Measurements from ENCODE around the gene TMEM222. TPM values are rescaled to one million over a fixed set of nuclear protein-coding genes. Genes with fewer than 3 reads are reported as not detected.

The TMEM222 gene
- total RNA-seq, 1 donor from 2014 or later = 19.4 TPM

DNA sequence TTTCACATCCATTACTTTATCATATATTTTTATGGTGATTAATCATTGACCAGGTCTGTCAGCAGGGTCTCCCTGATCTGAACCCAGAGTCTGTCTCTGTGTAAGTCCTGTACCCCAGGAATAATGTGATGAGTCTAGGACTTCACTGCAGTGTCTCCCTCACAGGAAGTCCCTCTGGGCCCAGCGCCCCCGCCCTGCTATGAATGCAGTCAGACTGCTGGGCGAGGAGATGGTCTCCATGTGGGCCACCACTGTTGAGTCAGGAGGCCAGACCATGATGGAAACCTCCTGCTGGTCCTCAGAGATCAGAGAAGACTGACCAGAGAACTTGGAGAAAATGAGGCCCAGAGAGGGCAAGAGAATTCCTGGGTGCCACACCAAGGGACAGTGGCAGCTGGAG, 9.5 kb downstream of the TMEM222 start:
- peak overlapping the region; percentile 68 for H3K27ac ChIP-seq (replicated peaks)

DNA sequence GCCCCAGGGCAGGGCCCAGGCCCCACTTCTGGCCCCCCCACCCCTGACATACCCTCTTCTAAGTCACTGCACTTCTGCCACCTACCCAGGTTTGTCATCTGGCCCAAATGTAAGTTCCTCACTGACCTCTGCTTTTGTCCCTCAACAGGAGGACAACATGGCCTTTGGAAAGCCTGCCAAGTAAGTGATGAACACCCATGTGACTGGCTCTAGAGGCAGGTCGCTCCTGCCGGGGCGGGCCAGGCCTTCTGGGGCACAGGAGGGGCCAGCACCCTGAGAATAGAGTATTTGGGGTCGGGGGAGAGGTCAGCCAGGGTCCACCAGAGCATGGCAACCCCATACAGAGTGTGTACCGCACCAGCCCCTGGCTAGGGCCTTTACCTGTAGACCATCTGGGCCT, 10.0 kb downstream of the TMEM222 start:
- TF ChIP-seq, protein P1, sequence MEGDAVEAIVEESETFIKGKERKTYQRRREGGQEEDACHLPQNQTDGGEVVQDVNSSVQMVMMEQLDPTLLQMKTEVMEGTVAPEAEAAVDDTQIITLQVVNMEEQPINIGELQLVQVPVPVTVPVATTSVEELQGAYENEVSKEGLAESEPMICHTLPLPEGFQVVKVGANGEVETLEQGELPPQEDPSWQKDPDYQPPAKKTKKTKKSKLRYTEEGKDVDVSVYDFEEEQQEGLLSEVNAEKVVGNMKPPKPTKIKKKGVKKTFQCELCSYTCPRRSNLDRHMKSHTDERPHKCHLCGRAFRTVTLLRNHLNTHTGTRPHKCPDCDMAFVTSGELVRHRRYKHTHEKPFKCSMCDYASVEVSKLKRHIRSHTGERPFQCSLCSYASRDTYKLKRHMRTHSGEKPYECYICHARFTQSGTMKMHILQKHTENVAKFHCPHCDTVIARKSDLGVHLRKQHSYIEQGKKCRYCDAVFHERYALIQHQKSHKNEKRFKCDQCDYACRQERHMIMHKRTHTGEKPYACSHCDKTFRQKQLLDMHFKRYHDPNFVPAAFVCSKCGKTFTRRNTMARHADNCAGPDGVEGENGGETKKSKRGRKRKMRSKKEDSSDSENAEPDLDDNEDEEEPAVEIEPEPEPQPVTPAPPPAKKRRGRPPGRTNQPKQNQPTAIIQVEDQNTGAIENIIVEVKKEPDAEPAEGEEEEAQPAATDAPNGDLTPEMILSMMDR (IDR thresholded peaks at IDR 0.05; ENCODE audit: borderline replicate concordance) = no peak
- no peaks in the 10 kb centered on the region for H3K27me3 ChIP-seq (ENCODE audit: low read depth)
- intact Hi-C loops (cut with micrococcal nuclease) = no loop called here
- peaks cover 61% of the 10 kb centered on the region for H3K36me3 ChIP-seq
- H3K27ac ChIP-seq (replicated peaks) = peak overlapping the region; percentile 68
- no peak for DNase-seq
- H3K9me3 ChIP-seq (replicated peaks) = no peaks in the 10 kb centered on the region
- no peak overlapping the region for H3K4me3 ChIP-seq
- H3K4me1 ChIP-seq = peaks cover 43% of the 10 kb centered on the region

More for the DNA sequence above, 9.5 kb downstream of the TMEM222 start:
- Histone ChIP-seq H3K9me3 (replicated peaks) (no peaks in the 10 kb centered on the region), H3K27me3 (ENCODE audit: low read depth) (no peaks in the 10 kb centered on the region), H3K36me3 (peaks cover 57% of the 10 kb centered on the region), H3K4me1 (peaks cover 48% of the 10 kb centered on the region), H3K4me3 (no peak overlapping the region)
- no peak for DNase-seq
- intact Hi-C loops (cut with micrococcal nuclease) = no loop called here
- TF ChIP-seq, protein P1 (IDR thresholded peaks at IDR 0.05; ENCODE audit: borderline replicate concordance) = no peak

DNA sequence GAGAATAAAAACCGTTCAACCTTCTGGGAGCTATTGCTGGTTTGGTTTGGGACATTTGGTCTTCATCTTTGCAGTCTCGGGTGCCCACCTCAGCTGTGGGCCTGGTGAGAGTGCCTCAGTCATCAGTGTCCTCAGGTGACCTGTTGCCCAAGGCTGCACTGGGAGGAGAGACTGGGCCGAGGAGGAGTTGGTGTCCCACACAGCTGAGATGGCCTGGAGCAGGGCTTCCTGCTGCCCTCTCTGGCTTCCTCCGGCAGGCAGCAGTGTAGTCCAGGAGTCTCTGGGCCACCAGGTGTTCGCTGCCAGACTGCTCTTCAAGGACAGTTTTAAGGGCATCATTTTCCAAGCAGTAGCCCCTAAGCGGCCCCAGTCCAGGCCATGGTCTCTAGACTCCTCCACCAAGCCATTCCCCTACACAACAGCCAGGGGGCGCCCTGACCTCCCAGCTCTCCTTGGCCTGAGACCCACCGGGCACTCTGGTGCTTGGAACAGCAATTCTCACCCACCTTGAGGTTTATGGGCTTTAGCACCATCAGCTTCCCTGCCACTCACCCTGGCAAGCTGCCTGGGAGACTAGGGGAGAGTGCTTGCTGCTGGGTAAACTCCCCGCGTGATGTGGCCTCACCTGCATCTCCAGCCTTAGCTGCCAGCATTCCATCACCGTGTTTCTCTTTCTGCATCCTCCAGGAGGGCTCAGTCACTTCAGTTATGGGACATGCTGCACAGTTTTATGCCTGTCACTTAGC, 10.7 kb downstream of the TMEM222 start:
- intact Hi-C loops (cut with micrococcal nuclease) = no loop called here
- no peak overlapping the region for H3K4me3 ChIP-seq
- no peaks in the 10 kb centered on the region for H3K27me3 ChIP-seq (ENCODE audit: low read depth)
- peaks cover 68% of the 10 kb centered on the region for H3K36me3 ChIP-seq
- H3K4me1 ChIP-seq = peaks cover 35% of the 10 kb centered on the region
- H3K27ac ChIP-seq (replicated peaks) = peak overlapping the region; percentile 68
- TF ChIP-seq, protein P1 (IDR thresholded peaks at IDR 0.05; ENCODE audit: borderline replicate concordance) = peak; percentile 85
- peak; percentile 53 for DNase-seq
- H3K9me3 ChIP-seq (replicated peaks) = no peaks in the 10 kb centered on the region

DNA sequence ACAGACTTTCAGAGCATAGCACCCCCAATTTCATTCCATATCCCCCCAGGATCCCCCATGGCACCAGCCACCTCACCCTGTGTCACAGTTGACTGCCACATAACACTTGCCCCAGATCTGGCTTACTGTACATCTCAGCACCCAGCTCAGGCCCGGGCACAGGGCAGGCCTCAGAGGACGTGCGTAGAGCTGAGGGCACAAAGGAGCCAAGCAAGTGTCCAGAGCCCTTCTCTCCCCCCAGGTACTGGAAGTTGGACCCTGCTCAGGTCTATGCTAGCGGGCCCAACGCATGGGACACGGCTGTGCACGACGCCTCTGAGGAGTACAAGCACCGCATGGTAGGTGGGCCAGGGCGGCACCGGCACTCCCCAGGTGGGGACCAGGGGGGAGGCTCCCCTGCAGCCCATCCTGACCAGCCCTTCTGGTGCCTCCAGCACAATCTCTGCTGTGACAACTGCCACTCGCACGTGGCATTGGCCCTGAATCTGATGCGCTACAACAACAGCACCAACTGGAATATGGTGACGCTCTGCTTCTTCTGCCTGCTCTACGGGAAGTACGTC, 11.8 kb downstream of the TMEM222 start:
- intact Hi-C loops (cut with micrococcal nuclease) = no loop called here
- no peak for DNase-seq
- Histone ChIP-seq H3K4me1 (peaks cover 24% of the 10 kb centered on the region), H3K27ac (replicated peaks) (no peak overlapping the region), H3K9me3 (replicated peaks) (no peaks in the 10 kb centered on the region), H3K36me3 (peaks cover 66% of the 10 kb centered on the region), H3K27me3 (ENCODE audit: low read depth) (no peaks in the 10 kb centered on the region), H3K4me3 (no peak overlapping the region)
- TF ChIP-seq, protein P1 (IDR thresholded peaks at IDR 0.05; ENCODE audit: borderline replicate concordance) = no peak

DNA sequence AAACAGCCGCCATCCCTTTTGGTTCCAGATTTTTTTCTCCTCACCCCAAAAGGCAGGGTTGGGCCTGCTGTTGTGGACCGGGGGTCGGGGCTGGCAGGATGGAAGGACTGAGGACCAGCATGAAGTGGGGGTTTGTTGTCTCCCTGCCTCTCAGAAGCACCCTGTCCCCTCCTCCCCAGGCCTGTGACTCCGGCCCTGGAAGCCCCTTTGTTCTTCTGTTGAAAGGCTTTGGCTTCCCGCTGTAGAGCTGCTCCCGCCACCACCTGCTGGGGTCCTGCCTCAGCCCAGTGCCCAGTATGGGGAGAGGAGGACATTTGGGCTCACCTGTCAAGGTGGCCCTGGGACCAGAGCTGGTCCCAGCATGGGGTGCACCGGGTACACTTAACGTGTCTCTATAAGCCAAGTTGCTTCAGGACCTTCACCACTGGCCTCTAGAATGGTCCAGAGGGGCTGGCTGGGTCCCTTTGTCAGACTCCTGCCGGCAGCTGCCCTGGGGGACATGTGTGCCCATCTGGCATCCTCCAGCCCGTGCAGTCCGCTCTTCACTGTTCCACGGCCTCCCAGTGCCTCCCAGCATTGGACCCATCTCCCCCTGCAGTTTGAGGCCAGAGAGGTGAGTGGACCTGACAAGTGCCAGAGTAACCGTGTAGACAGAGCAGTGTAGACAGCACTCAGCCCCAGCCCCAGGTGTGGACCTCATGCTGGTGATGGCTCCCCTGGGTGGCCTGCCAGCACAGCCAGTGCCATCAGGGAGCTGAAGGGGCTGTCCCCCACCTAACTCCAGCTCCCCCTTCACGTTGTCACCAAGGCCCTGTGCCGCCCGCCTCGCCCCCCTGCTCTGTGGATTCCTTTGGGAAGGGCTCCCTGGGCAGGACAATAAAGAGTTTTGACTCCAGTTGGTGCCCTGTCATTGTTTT, 13.8 kb downstream of the TMEM222 start:
- Histone ChIP-seq H3K9me3 (replicated peaks) (no peaks in the 10 kb centered on the region), H3K27me3 (ENCODE audit: low read depth) (no peaks in the 10 kb centered on the region), H3K4me1 (peaks cover 18% of the 10 kb centered on the region), H3K4me3 (no peak overlapping the region), H3K36me3 (peaks cover 66% of the 10 kb centered on the region), H3K27ac (replicated peaks) (no peak overlapping the region)
- intact Hi-C loops (cut with micrococcal nuclease) = no loop called here
- TF ChIP-seq, protein P1 (IDR thresholded peaks at IDR 0.05; ENCODE audit: borderline replicate concordance) = no peak
- no peak for DNase-seq

Data from left ventricle myocardium inferior (tissue), 1 donor.